GM12864 (cell line): ENCODE data around the gene ABTB2.

Source experiments
- DNase-seq: peaks from one replicate; pipeline ENCODE4 v3.0.0-alpha.2; 2011; ENCODE audit warnings: low read depth
- H3K4me3 ChIP-seq: 2 replicates; pipeline ENCODE4 v1.5.1; 2011; ENCODE audit warnings: mild to moderate bottlenecking, low read depth, low read length, control low read depth
- CTCF ChIP-seq: IDR thresholded peaks from 2 replicates; pipeline ENCODE4 v1.5.1; 2011; ENCODE audit warnings: low read depth, mild to moderate bottlenecking, moderate library complexity, low read length, control low read depth, inconsistent platforms; ENCODE audit errors: missing control alignments

Gene ABTB2

GRCh38 chr11:34154059-34154875, 203.5 kb downstream of the ABTB2 start:
- TF ChIP-seq CTCF = no peak
- no peak overlapping the region for H3K4me3 ChIP-seq
- peak; percentile 31 for DNase-seq

GRCh38 chr11:34151916-34152845, 205.6 kb downstream of the ABTB2 start:
- no peak for TF ChIP-seq CTCF
- DNase-seq = no peak

GRCh38 chr11:34151166-34151565, 206.6 kb downstream of the ABTB2 start:
- no peak overlapping the region for H3K4me3 ChIP-seq
- DNase-seq = no peak
- no peak for TF ChIP-seq CTCF

More at GRCh38 chr11:34151916-34152845, 205.6 kb downstream of the ABTB2 start:
- no peak overlapping the region for H3K4me3 ChIP-seq

- DNase-seq = no peak
- no peak overlapping the region for H3K4me3 ChIP-seq
- no peak for TF ChIP-seq CTCF
These were observed 207.2 kb downstream of the ABTB2 start for GRCh38 chr11:34150494-34151151.

GRCh38 chr11:34149786-34150185, 208.0 kb downstream of the ABTB2 start:
- H3K4me3 ChIP-seq = no peak overlapping the region
- no peak for DNase-seq
- peak; percentile 23 for TF ChIP-seq CTCF

GRCh38 chr11:34149274-34149673, 208.5 kb downstream of the ABTB2 start:
- no peak for DNase-seq
- TF ChIP-seq CTCF = no peak
- H3K4me3 ChIP-seq = no peak overlapping the region
